H9 (cell line): Measurements from ENCODE around the gene CT45A2. TPM values are rescaled to one million over a fixed set of nuclear protein-coding genes. Genes with fewer than 3 reads are reported as not detected.
"Not testable (repeated sequence)": the region's sequence is repeated elsewhere in the genome, so short reads cannot be mapped to it uniquely, and the experiment has no call there.

Source experiments
- DNase-seq: peaks from one replicate; pipeline ENCODE4 v3.0.0-alpha.2; 2017
- H2AFZ ChIP-seq: one replicate; pipeline ENCODE4 v1.6.1; 2013; ENCODE audit warnings: mild to moderate bottlenecking, low read length, control low read depth, moderate library complexity
- H2AK5ac ChIP-seq: 2 replicates; pipeline ENCODE4 v1.6.1; 2013; ENCODE audit warnings: low read length, control low read depth, mixed read lengths; ENCODE audit not compliant: insufficient read length
- H2BK120ac ChIP-seq: one replicate; pipeline ENCODE4 v1.6.1; 2013; ENCODE audit warnings: low read depth, mild to moderate bottlenecking, low read length, control low read depth, inconsistent platforms; ENCODE audit not compliant: poor library complexity, severe bottlenecking
- H2BK12ac ChIP-seq: 2 replicates; pipeline ENCODE4 v1.6.1; 2013; ENCODE audit warnings: low read length, control low read depth, mixed read lengths, low read depth; ENCODE audit not compliant: insufficient read length
- H2BK15ac ChIP-seq: 2 replicates; pipeline ENCODE4 v1.6.1; 2013; ENCODE audit warnings: low read depth, low read length, control low read depth
- H2BK20ac ChIP-seq: one replicate; pipeline ENCODE4 v1.6.1; 2013; ENCODE audit warnings: low read depth, mild to moderate bottlenecking, low read length, control low read depth, inconsistent platforms; ENCODE audit not compliant: poor library complexity, severe bottlenecking
- H2BK5ac ChIP-seq: 2 replicates; pipeline ENCODE4 v1.6.1; 2013; ENCODE audit warnings: low read length, control low read depth, mixed read lengths; ENCODE audit not compliant: insufficient read length
- H3K14ac ChIP-seq: 2 replicates; pipeline ENCODE4 v1.6.1; 2013; ENCODE audit warnings: low read length, control low read depth; ENCODE audit not compliant: insufficient read depth
- H3K18ac ChIP-seq: 2 replicates; pipeline ENCODE4 v1.6.1; 2013; ENCODE audit warnings: low read depth, mild to moderate bottlenecking, mixed read lengths, low read length, control low read depth; ENCODE audit not compliant: insufficient read length
- H3K23ac ChIP-seq: 2 replicates; pipeline ENCODE4 v1.6.1; 2013; ENCODE audit warnings: low read length, control low read depth, mixed read lengths, low read depth; ENCODE audit not compliant: insufficient read length
- H3K23me2 ChIP-seq: 2 replicates; pipeline ENCODE4 v1.6.1; 2013; ENCODE audit warnings: low read depth, mild to moderate bottlenecking, mixed read lengths, low read length, control low read depth; ENCODE audit not compliant: insufficient read length, poor library complexity, severe bottlenecking
- H3K27ac ChIP-seq: 2 replicates; pipeline ENCODE4 v1.5.1; 2013; ENCODE audit warnings: low read length, control low read depth, mixed read lengths, low read depth; ENCODE audit not compliant: insufficient read length
- H3K27me3 ChIP-seq: 2 replicates; pipeline ENCODE4 v1.6.1; 2013; ENCODE audit warnings: low read length, control low read depth, inconsistent platforms; ENCODE audit not compliant: insufficient read depth
- H3K4ac ChIP-seq: 2 replicates; pipeline ENCODE4 v1.6.1; 2013; ENCODE audit warnings: low read depth, mild to moderate bottlenecking, control low read depth, inconsistent platforms, low read length, moderate library complexity
- H3K4me1 ChIP-seq: 2 replicates; pipeline ENCODE4 v1.6.1; 2013; ENCODE audit warnings: low read length, control low read depth, inconsistent platforms; ENCODE audit not compliant: insufficient read depth
- H3K4me2 ChIP-seq: 2 replicates; pipeline ENCODE4 v1.6.1; 2013; ENCODE audit warnings: low read length, control low read depth, mixed read lengths; ENCODE audit not compliant: insufficient read length, insufficient read depth
- H3K56ac ChIP-seq: 2 replicates; pipeline ENCODE4 v1.6.1; 2013; ENCODE audit warnings: low read depth, mild to moderate bottlenecking, mixed read lengths, low read length, control low read depth; ENCODE audit not compliant: insufficient read length
- H3K79me1 ChIP-seq: 2 replicates; pipeline ENCODE4 v1.6.1; 2013; ENCODE audit warnings: low read depth, mild to moderate bottlenecking, moderate library complexity, low read length, control low read depth, inconsistent platforms; ENCODE audit not compliant: insufficient read depth, poor library complexity, severe bottlenecking
- H3K79me2 ChIP-seq: 2 replicates; pipeline ENCODE4 v1.6.1; 2013; ENCODE audit warnings: low read length, control low read depth, inconsistent platforms; ENCODE audit not compliant: insufficient read depth
- H3K9ac ChIP-seq: 2 replicates; pipeline ENCODE4 v1.6.1; 2013; ENCODE audit warnings: low read length, control low read depth, mixed read lengths; ENCODE audit not compliant: insufficient read length; ENCODE audit errors: extremely low read depth
- H3K9me3 ChIP-seq: one replicate; pipeline ENCODE4 v1.6.1; 2013; ENCODE audit warnings: low read depth, low read length, inconsistent platforms; ENCODE audit not compliant: control insufficient read depth
- H3T11ph ChIP-seq: one replicate; pipeline ENCODE4 v1.6.1; 2013; ENCODE audit warnings: mild to moderate bottlenecking, low read length, control low read depth, inconsistent platforms
- H4K20me1 ChIP-seq: one replicate; pipeline ENCODE4 v1.6.1; 2013; ENCODE audit not compliant: control insufficient read depth, insufficient read length, insufficient read depth
- H4K5ac ChIP-seq: 2 replicates; pipeline ENCODE4 v1.6.1; 2013; ENCODE audit warnings: low read depth, mild to moderate bottlenecking, mixed read lengths, low read length, control low read depth; ENCODE audit not compliant: insufficient read length
- H4K8ac ChIP-seq: replicated peaks from 2 replicates; pipeline ENCODE4 v1.6.1; 2013; ENCODE audit warnings: low read length, control low read depth, mixed read lengths, low read depth; ENCODE audit not compliant: insufficient read length
- H4K91ac ChIP-seq: 2 replicates; pipeline ENCODE4 v1.6.1; 2013; ENCODE audit warnings: low read depth, mild to moderate bottlenecking, moderate library complexity, mixed read lengths, low read length, control low read depth; ENCODE audit not compliant: insufficient read length
- H3K27ac Mint-ChIP-seq, 3 experiments: 2 replicates in 2 of 3; 3 replicates in 1 of 3; pipeline ENCODE4 v1.8.0; 2020 to 2021; ENCODE audit warnings: mixed read lengths in 3 of 3, mild to moderate bottlenecking in 1 of 3, moderate library complexity in 1 of 3
- H3K27me3 Mint-ChIP-seq: 2 replicates; pipeline ENCODE4 v1.8.0; 2021; ENCODE audit warnings: low read depth, mild to moderate bottlenecking, moderate library complexity, mixed read lengths
- H3K36me3 Mint-ChIP-seq, 3 experiments: 2 replicates in 2 of 3; 3 replicates in 1 of 3; pipeline ENCODE4 v1.8.0; 2020 to 2021; ENCODE audit warnings: low read depth in 3 of 3, mixed read lengths in 3 of 3; ENCODE audit not compliant: insufficient read depth in 1 of 3
- H3K4me1 Mint-ChIP-seq, 2 experiments: 2 replicates each; pipeline ENCODE4 v1.8.0; 2020; ENCODE audit warnings: mixed read lengths in 2 of 2
- H3K4me3 Mint-ChIP-seq, 2 experiments: 2 replicates in 1 of 2; 3 replicates in 1 of 2; pipeline ENCODE4 v1.8.0; 2020 to 2021; ENCODE audit warnings: mild to moderate bottlenecking in 2 of 2, mixed read lengths in 2 of 2, moderate library complexity in 1 of 2
- H3K9me3 Mint-ChIP-seq, 2 experiments: 2 replicates in 1 of 2; 3 replicates in 1 of 2; pipeline ENCODE4 v1.8.0; 2020; ENCODE audit warnings: mild to moderate bottlenecking in 2 of 2, mixed read lengths in 2 of 2, moderate library complexity in 1 of 2
- WGBS: extraction: QIAGEN DNeasy Blood & Tissue Kit; methylation state at CpG from one replicate; pipeline ENCODE4 v1.1.7; 2013; ENCODE audit warnings: missing lambda C conversion rate, low lambda C conversion rate, mixed read lengths; ENCODE audit not compliant: insufficient read length; ENCODE audit errors: extremely low coverage; 5-methylcytosine and 5-hydroxymethylcytosine counted together
- long read RNA-seq: library from polyadenylated mRNA; unstranded; transcript quantifications from one replicate; pipeline ENCODE4 v2.0.0, GENCODE V29; 2020
- total RNA-seq: library from RNA; stranded (reverse); gene quantifications from 2 replicates; pipeline ENCODE4 v1.2.1, GENCODE V29; 2021

CT45A2 gene
- not detected in 2 replicates for total RNA-seq
- long read RNA-seq = 0 reads

- not testable (repeated sequence) for H3K4me1 Mint-ChIP-seq, H3K27ac Mint-ChIP-seq, H3K27me3 ChIP-seq, H2BK5ac ChIP-seq, H3K27ac ChIP-seq, H2BK15ac ChIP-seq, H3K4me1 ChIP-seq, H4K20me1 ChIP-seq, H4K91ac ChIP-seq, H2AFZ ChIP-seq, H3K23me2 ChIP-seq, H2BK120ac ChIP-seq, H2AK5ac ChIP-seq, H3K79me1 ChIP-seq, H3K27me3 Mint-ChIP-seq, H3K9me3 Mint-ChIP-seq, H3K4me2 ChIP-seq, H3T11ph ChIP-seq, H3K9ac ChIP-seq, H3K4ac ChIP-seq, H3K56ac ChIP-seq, H3K14ac ChIP-seq, H3K36me3 Mint-ChIP-seq, H3K23ac ChIP-seq, H3K79me2 ChIP-seq, H3K18ac ChIP-seq, H4K5ac ChIP-seq, H3K4me3 Mint-ChIP-seq, H2BK12ac ChIP-seq, H2BK20ac ChIP-seq, H3K9me3 ChIP-seq, DNase-seq, H4K8ac ChIP-seq
- no CpG with 5 or more reads among the region's 17 CpGs for WGBS
Observed at GRCh38 chrX:135819912-135820311, at the start of gene CT45A2. Gene CT45A2, minus strand, starts transcription at chrX:135820012. Its CDS starts 3,747 bp downstream, at chrX:135816265.

GRCh38 chrX:135854438-135854837 lies 34.6 kb upstream of the CT45A2 start, which contains the start of gene CT45A8:
Gene CT45A8, minus strand, starts transcription at chrX:135854538. Its CDS starts 3,755 bp downstream, at chrX:135850783.
- H3K9me3 ChIP-seq, H3K4ac ChIP-seq, H2AFZ ChIP-seq, H3K27me3 ChIP-seq, H3K27ac Mint-ChIP-seq, H3K14ac ChIP-seq, H3K36me3 Mint-ChIP-seq, H2BK20ac ChIP-seq, H4K8ac ChIP-seq, H2BK5ac ChIP-seq, H3T11ph ChIP-seq, H4K20me1 ChIP-seq, H2BK15ac ChIP-seq, H4K91ac ChIP-seq, H3K18ac ChIP-seq, H2AK5ac ChIP-seq, H3K56ac ChIP-seq, H3K23ac ChIP-seq, H4K5ac ChIP-seq, H3K4me3 Mint-ChIP-seq, H3K9ac ChIP-seq, H3K79me2 ChIP-seq, H3K79me1 ChIP-seq, H3K4me1 ChIP-seq, H2BK12ac ChIP-seq, H3K4me2 ChIP-seq, H3K23me2 ChIP-seq, H2BK120ac ChIP-seq, DNase-seq, H3K27me3 Mint-ChIP-seq, H3K27ac ChIP-seq, H3K9me3 Mint-ChIP-seq, H3K4me1 Mint-ChIP-seq: not testable (repeated sequence)
- no CpG with 5 or more reads among the region's 17 CpGs for WGBS
